Measurements from ENCODE around the gene SOX8.

- TF ChIP-seq POLR2AphosphoS5 (IDR thresholded peaks at IDR 0.05; ENCODE audit: low read length) (no peak), KLF5 (IDR thresholded peaks at IDR 0.05; ENCODE audit: partially characterized antibody) (no peak), JUND (IDR thresholded peaks at IDR 0.05; ENCODE audit: low read depth, low read length) (no peak), CTCF (IDR thresholded peaks at IDR 0.05 in 2 of 3, conservative IDR thresholded peaks at IDR 0.05 in 1 of 3; ENCODE audit: control insufficient read depth in 2 of 3, extremely low read depth in 1 of 3, insufficient read depth in 1 of 3, low read depth in 3 of 3, low read length in 3 of 3) (no peak), EZH2 (IDR thresholded peaks at IDR 0.05; ENCODE audit: borderline replicate concordance, control insufficient read depth, low read depth, low read length) (no peak), POLR2A (IDR thresholded peaks at IDR 0.05; ENCODE audit: low read depth, low read length) (no peak), E4F1 (IDR thresholded peaks at IDR 0.05; ENCODE audit: borderline replicate concordance, partially characterized antibody) (no peak), RAD51 (IDR thresholded peaks at IDR 0.05) (no peak)
Observed at GRCh38 chr16:943971-944370, 37.6 kb upstream of the SOX8 start.

Data from GM12878 (cell line).